GM15510 (cell line): Measurements from ENCODE around the gene DPH1.
A peak's percentile ranks its signal among the peaks of the same experiment; 100 is the strongest.

ENCODE experiments used
- POLR2A ChIP-seq: IDR thresholded peaks from 3 replicates; pipeline ENCODE4 v1.6.1; 2011; ENCODE audit warnings: borderline replicate concordance; ENCODE audit not compliant: insufficient read length; ENCODE audit errors: extremely low read depth

DPH1 gene

DNA sequence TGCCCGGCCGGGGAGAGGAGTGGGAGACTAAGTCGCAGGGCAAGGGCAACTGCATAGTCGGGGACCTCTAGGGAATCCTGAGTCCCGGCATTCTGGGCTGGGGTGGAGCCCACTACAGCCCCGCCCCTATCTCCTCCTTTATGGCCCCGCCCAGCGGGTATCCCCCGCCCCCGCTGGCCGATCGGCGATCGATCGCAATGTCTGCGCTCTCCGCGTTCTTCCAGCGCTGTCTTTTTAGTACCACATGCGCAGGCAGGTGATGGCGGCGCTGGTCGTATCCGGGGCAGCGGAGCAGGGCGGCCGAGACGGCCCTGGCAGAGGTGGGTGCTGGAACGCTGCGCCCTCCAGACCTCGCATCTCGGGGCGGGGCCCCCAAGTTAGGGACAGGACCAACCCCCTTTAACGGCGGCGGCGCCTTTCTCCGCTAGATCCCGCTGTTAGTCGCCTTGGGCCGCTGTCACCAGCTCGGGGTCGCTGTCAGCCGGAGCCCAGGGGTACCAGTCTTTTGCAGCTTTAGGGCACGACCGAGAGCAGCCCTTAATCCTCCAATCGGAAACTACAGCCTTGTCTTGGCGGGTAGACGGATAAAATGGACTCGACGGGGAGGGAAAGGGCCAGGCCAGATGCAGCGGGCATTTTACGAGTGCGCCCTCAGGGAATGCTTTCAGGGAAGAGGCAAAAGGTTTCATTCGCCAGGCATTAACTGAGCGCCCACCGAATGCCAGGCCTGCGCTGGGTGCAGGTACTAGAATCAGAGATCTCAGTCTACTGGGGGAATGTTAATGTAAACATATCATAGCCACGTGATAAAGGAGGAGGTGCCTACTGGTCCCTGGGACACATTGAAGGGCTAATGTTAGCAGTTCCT is at the start of gene DPH1:
TSS of gene DPH1 (plus strand) at position 243 of the 868 bp plus-strand sequence. CDS start at position 260, 17 bp downstream.
- peak; percentile 62 for TF ChIP-seq POLR2A

DNA sequence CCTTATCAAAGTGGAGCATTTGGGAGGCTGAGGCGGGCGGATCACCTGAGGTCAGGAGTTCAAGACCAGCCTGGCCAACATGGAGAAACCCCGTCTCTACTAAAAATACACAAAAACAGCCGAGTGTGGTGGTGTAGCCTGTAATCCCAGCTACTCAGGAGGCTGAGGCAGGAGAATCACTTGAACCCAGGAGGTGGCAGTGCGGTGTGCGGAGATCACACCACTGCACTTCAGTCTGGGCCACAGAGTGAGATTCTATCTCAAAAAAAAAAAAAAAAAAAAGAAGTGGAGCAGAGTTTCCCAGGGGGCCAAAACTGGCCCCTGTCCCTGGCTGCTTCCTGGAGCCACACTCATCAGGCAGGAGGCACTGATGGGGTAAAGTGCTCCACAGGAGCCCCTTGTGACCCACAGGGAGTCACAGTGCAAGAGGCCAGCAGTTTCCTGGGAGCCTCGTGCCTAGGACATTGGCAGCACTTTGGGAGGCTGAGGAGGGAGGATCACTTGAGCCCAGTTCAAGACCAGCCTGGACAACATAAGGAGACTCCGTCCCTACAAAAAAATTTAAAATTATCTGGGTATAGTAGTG is 49.2 kb upstream of the DPH1 start:
- TF ChIP-seq POLR2A = no peak

DNA sequence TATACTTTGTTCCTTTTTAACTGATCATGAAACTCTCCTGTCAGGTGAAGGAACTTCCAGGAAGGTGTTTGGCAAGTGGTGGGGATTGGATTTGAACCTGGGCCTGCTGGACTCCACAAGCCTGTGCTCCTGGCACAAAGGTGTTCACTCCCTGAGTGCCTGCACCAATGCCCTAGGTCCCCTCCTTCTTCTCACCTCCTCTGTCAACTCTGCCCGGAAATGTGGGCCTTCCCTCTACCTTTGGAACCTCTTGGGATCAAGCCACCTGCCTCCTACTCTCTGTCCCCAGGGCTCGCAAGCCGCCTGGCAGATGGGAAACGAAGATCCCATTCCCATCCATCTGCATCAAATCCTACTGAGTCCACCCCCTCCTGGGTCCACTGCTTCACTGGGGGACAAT is 44.9 kb upstream of the DPH1 start:
- TF ChIP-seq POLR2A = no peak

DNA sequence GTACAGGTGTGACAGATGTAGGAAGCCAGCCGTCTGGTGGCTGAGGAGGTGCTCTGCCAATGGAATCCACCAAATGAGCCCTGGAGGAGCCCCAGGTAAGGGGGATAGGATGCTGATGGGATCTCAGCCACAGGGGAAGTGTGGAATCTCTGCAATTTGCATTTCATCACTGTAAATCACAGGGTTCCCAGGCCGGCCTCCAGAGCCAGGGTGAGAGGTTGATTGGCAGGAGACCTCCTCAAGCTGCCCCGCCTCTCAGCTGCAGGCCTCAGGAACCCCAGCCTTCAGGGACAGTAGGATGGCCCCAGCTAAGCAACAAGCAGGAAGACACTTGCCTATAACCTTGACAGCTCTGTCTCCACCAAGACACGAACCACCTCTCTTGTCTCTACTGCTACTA is 44.3 kb upstream of the DPH1 start:
- no peak for TF ChIP-seq POLR2A

DNA sequence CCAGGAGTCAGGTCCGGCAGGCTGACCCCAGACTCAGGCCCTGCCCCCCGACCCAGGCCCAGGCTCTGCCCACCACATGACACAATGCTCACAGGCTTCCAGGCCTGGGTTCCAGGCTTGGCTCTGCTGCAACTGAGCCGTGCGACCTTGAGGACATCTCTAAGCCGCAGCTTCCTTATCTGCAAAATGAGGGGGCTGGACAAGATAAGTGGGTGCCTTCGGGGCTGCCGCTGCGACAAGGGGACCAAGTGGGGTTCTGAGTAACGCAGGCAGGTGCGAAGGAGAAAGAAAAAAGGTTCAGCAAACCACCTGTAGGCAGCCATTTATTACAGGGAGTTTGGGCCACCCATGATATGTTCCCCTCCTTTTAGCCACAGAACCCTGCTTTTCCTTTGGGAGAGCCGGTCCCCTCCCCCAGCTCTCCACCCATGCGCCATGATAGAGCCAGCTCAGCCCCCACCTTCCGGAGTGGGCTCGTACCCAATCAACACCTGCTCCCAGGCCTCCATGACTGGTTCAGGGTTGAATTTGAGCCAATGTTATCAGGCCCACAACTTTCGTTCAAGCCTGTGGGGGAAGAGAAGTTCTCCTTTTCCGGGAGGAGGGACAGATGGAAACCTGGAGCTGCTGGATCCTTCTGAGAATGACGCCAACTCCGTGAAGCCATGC is 43.0 kb upstream of the DPH1 start:
- TF ChIP-seq POLR2A = no peak

DNA sequence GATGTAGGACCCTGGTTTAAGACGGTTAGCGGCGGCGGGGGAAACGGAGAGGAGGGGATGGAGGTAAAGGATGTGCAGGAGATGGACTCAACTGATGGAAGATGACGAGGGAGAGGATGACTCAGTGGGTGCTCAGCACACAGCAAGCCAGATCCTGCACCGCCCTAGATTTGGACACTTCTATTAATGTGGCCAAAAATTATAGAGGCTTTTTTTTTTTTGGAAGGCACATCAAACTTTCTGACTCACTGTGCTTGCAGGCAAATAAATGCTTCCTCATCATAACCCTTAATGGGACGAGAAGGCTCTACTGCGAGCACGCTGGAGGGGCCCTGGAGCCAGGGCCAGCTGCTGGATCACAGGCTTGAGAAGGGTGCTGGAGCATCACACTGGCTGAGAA is 40.8 kb upstream of the DPH1 start:
- TF ChIP-seq POLR2A = no peak

DNA sequence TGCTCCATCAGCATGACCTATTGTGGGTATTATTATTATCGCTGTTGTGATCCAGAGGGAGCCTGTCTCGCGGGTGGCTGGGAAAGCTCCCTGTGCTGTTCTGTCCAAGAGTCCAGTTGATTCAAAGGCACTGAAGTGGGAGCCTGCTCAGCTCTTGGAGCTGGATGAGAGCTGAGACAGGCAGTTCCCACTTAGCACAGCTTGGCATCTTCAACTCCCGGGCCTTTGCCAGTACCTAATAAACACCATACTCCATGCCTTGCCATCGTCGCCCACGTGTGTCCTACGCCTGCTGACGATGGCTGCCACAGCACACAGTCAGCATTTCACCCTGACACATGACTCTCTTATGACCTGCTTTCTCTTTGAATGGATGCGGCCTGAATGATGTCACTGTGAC is 37.4 kb upstream of the DPH1 start:
- TF ChIP-seq POLR2A = no peak

DNA sequence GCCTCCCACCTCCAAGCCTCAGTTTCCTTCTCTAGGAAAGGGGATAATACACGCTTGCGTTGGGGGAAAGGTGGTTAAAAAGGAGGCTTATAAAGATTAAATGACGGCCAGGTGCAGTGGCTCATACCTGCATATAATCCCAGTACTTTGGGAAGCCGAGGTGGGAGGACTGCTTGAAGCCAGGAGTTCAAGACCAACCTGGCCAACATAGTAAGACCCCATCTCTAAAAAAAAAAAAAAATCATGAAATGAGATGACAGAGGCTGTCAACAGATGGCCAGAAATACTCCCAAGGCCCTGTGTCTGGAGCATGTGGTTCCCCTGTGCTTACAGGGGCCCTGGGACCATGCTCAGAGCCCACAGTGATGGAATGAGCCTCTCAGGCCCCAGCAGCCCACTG is 35.2 kb upstream of the DPH1 start:
- TF ChIP-seq POLR2A = no peak

DNA sequence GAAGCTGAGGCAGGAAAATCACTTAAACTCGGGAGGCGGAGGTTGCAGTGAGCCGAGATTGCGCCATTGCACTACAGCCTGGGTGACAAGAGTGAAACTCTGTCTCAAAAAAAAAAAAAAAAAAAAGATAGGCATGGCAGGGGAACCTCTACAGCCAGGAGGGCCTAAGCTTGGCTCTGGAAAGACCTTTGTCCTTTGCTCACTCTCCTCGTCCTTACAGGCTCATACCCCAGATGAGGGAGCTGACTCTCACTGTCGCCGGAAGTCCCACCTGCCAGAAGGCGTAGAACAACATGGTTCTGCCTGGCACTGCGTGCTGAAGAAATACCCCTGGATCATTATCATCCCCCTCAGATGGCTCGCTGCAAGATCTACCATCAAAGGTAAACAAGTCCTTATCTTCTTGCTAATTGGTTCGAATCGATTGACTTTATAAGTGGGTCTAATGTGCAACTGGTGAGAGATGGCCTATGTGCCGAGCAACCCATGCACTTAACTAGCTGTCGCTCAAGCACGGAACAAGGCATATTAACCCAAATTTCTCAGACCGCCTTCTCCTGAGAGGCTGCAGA is 34.5 kb upstream of the DPH1 start:
- no peak for TF ChIP-seq POLR2A

DNA sequence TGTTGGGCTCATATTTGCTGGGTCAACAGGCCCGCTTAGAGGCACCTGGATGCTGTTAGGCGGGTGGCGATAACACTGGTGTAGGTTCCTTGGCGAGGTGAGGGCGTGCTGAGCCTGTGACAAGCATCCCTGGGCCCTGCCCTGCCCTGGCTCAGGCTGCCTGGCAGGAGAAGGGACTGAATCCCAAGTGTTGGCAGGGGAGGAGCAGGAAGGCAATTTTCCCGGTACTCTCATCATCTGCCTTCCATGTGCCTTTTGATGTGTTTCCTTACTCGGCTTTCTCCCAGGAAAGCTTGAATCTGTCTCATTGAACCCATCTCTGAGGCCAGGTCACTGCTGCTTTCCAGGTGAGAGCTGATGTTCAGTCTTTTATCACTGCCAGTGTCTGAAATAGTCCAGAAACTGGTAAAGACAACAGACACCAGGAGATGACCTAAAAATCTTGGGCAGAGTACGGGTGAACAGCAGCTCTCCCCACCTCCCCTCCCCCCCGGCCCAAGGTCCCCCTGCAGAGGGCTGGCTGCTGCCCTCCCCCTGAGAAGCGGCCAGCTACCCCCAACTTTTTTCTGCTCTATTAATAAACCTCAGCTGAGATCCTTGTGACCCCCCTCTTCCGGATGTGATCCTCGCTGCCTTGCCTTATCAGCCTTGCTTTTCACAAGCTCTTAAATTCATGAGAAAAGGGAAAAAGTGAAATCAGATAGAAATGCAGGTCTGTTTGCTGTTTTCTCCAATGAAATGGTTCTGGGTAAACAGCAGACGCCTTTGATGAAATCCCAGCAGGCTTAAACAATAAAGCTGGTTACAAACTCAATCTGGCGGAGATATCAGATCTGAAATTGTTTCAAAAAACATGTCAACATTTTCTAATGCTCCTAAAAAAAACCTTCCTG is 33.8 kb upstream of the DPH1 start:
- no peak for TF ChIP-seq POLR2A

DNA sequence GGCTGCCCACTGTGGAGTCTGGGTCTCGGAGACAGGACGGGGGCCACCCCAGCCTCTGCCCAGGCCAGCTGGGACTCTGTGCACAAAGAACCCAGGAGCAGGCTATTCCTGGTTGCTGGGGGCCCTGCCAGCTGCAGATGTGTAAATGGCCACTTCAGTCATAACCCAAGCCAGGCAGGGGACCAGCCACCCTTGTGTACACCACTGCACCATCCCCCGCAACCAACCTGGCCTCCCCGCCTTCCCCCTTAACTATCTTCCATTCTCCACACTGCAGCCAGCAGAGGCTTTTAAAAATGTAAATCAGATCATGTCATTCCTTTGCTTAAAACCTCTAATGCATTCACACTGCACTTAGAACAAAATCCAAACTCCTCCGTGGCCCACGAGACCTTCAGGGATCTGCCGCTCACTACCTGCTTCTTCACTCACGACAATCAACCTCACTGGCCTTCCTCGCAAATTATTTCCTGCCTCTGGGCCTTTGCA is 33.1 kb upstream of the DPH1 start:
- no peak for TF ChIP-seq POLR2A

DNA sequence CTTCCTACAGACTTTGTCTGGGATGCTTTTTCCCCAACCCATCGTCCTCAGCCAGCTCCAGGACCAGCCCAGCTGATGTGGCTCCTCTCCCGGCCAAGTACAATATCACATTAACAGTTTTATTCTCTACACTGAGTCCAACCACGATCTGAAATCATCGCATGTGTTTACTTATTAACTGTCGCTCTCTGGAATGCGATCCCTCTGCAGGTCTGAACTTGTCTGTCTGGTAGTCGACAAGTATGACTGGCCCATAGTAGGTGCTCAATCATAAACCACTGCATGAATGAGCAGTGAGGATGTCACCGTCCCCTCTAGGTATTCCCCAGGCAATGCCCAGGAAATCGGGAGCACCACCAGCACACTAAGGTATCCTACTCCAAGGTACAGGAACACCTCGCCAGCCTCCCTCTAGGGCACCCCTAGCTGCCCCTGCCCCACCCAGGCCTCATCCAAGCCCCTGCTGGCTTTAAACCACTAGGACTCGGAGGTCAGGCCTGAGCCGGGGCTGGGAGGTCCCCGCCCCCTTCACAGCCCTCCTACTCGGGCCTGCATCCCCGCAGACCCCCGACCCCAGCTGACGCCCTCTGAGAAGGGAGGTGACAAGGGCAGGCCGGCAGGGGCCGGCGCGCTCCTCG is 32.5 kb upstream of the DPH1 start:
- no peak for TF ChIP-seq POLR2A

DNA sequence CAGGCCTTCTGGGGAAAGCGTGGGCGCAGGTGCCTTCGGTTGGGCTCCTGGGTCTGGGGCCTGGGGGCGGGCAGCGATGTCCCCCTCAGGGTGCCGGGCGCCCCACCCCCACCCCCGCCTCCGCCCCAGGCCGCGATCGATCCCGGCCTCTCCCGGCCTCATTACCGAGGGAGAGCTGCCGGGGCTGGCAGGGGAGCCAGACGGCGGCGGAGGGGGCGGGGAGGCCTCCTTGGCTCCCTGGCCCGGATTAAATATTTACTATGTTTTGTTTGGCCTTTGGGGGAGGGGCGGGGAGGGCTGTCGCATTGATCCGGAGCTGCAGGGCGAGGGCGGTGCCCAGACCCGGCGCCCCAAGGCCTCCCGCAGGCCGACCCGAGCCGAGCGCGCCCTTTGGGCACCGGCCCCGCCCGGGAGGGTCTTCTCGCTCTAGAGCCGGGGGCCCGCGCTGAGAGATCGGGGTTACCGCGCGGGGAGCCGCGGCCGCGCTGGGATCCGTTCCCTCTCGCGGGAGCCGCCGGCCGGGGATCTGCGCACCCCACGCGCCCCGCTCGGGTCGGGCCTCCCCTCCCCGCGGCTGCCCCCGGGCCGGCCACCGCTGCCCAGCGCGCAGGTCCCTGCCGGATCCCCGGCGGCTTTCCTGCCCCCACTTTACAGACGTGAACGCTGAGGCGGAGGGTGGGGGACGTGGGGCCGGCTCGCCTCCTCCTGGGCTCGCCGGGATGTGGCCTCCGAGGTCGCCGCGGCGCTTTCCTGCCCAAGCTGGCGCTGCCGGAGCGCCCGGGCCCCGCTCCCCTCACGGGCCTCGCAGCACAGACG is 31.8 kb upstream of the DPH1 start:
- TF ChIP-seq POLR2A = no peak
